Osteoblast (primary cell): ENCODE data around the gene GFPT2. TPM values are rescaled to one million over a fixed set of nuclear protein-coding genes. Genes with fewer than 3 reads are reported as not detected.
A peak's percentile ranks its signal among the peaks of the same experiment; 100 is the strongest.

Experiments used
- DNase-seq: peaks from one replicate; pipeline ENCODE4 v3.0.0; 2011; ENCODE audit warnings: low spot score, mixed read lengths; ENCODE audit not compliant: insufficient read length; ENCODE audit errors: missing footprints
- H2AFZ ChIP-seq: 2 replicates; pipeline ENCODE4 v1.6.0; 2011; ENCODE audit warnings: mild to moderate bottlenecking, low read length
- H3K27ac ChIP-seq: 2 replicates; pipeline ENCODE4 v1.5.1; 2011; ENCODE audit warnings: mild to moderate bottlenecking, low read depth, low read length, moderate library complexity
- H3K27me3 ChIP-seq: 2 replicates; pipeline ENCODE4 v1.6.0; 2012; ENCODE audit warnings: mild to moderate bottlenecking, control low read depth, inconsistent platforms, low read length, moderate library complexity; ENCODE audit not compliant: insufficient read depth
- H3K36me3 ChIP-seq: 2 replicates; pipeline ENCODE4 v1.5.1; 2011; ENCODE audit warnings: mild to moderate bottlenecking, low read length, control low read depth, moderate library complexity; ENCODE audit not compliant: insufficient read depth
- H3K4me1 ChIP-seq: 2 replicates; pipeline ENCODE4 v1.5.1; 2011; ENCODE audit warnings: mild to moderate bottlenecking, low read length, control low read depth, moderate library complexity; ENCODE audit not compliant: insufficient read depth
- H3K4me2 ChIP-seq: 2 replicates; pipeline ENCODE4 v1.6.0; 2011; ENCODE audit warnings: mild to moderate bottlenecking, low read length; ENCODE audit not compliant: insufficient read depth
- H3K4me3 ChIP-seq: fragments of 200-600 bp; sonication (generic); 3 replicates; pipeline ENCODE4 v1.5.1; 2012; ENCODE audit warnings: mild to moderate bottlenecking, low read length, inconsistent platforms; ENCODE audit not compliant: insufficient read depth
- H3K79me2 ChIP-seq: 2 replicates; pipeline ENCODE4 v1.6.0; 2012; ENCODE audit warnings: mild to moderate bottlenecking, low read length, control low read depth, inconsistent platforms; ENCODE audit not compliant: insufficient read depth
- H3K9me3 ChIP-seq: 2 replicates; pipeline ENCODE4 v1.5.1; 2011; ENCODE audit warnings: low read depth, low read length, control low read depth
- H4K20me1 ChIP-seq: 2 replicates; pipeline ENCODE4 v1.6.0; 2012; ENCODE audit warnings: mild to moderate bottlenecking, low read length, control low read depth; ENCODE audit not compliant: insufficient read depth
- CTCF ChIP-seq: IDR thresholded peaks from 2 replicates; pipeline ENCODE4 v1.5.1; 2011; ENCODE audit warnings: mild to moderate bottlenecking, low read depth, low read length, moderate library complexity; ENCODE audit errors: extremely low read depth
- total RNA-seq: library from RNA; depleted of rRNA; stranded (reverse); fragments of >200 nt; gene quantifications from 2 replicates; pipeline ENCODE4 v1.2.3, GENCODE V29; 2012

Gene GFPT2
- total RNA-seq, 1 donor = 30.4 TPM

- H4K20me1 ChIP-seq = peaks cover 22% of the 10 kb centered on the region
- no peak overlapping the region for H3K4me3 ChIP-seq
- H3K4me1 ChIP-seq = peaks cover 3% of the 10 kb centered on the region
- peaks cover 19% of the 10 kb centered on the region for H3K36me3 ChIP-seq
- H2AFZ ChIP-seq = no peak overlapping the region
- no peaks in the 10 kb centered on the region for H3K27me3 ChIP-seq
- no peak for TF ChIP-seq CTCF
- no peak overlapping the region for H3K27ac ChIP-seq
- DNase-seq = no peak
- H3K79me2 ChIP-seq = peaks cover 72% of the 10 kb centered on the region
- no peaks in the 10 kb centered on the region for H3K9me3 ChIP-seq
- no peak overlapping the region for H3K4me2 ChIP-seq
These were observed 69.0 kb downstream of the GFPT2 start for GRCh38 chr5:180284149-180284548.

- DNase-seq = no peak
- TF ChIP-seq CTCF = no peak
- H3K4me1 ChIP-seq = peaks cover 3% of the 10 kb centered on the region
- no peak overlapping the region for H2AFZ ChIP-seq
- H3K4me2 ChIP-seq = no peak overlapping the region
- H3K36me3 ChIP-seq = peaks cover 20% of the 10 kb centered on the region
- peaks cover 61% of the 10 kb centered on the region for H3K79me2 ChIP-seq
- H3K27me3 ChIP-seq = no peaks in the 10 kb centered on the region
- H3K4me3 ChIP-seq = no peak overlapping the region
- H4K20me1 ChIP-seq = peaks cover 16% of the 10 kb centered on the region
- H3K9me3 ChIP-seq = no peaks in the 10 kb centered on the region
- H3K27ac ChIP-seq = no peak overlapping the region
These were observed 70.0 kb downstream of the GFPT2 start for GRCh38 chr5:180283026-180283615.

GRCh38 chr5:180282281-180282680, 70.9 kb downstream of the GFPT2 start:
- Histone ChIP-seq H3K9me3 (no peaks in the 10 kb centered on the region), H3K27me3 (no peaks in the 10 kb centered on the region), H3K27ac (no peak overlapping the region), H3K36me3 (peaks cover 23% of the 10 kb centered on the region), H3K4me1 (peaks cover 3% of the 10 kb centered on the region), H4K20me1 (peaks cover 16% of the 10 kb centered on the region), H3K4me2 (no peak overlapping the region), H3K79me2 (peaks cover 53% of the 10 kb centered on the region), H2AFZ (no peak overlapping the region), H3K4me3 (no peak overlapping the region)
- peak; percentile 82 for DNase-seq
- no peak for TF ChIP-seq CTCF

GRCh38 chr5:180281706-180282105, 71.4 kb downstream of the GFPT2 start:
- Histone ChIP-seq H4K20me1 (peaks cover 12% of the 10 kb centered on the region), H3K27me3 (no peaks in the 10 kb centered on the region), H3K4me2 (no peak overlapping the region), H3K9me3 (no peaks in the 10 kb centered on the region), H3K36me3 (peaks cover 25% of the 10 kb centered on the region), H3K4me3 (no peak overlapping the region), H3K79me2 (peaks cover 47% of the 10 kb centered on the region), H3K4me1 (peaks cover 3% of the 10 kb centered on the region), H3K27ac (no peak overlapping the region), H2AFZ (no peak overlapping the region)
- no peak for TF ChIP-seq CTCF
- DNase-seq = no peak
